DND-41 (cell line): ENCODE data around the gene DCAF5.
A peak's percentile ranks its signal among the peaks of the same experiment; 100 is the strongest.

Experiments used
- ATAC-seq: fragments of 200-7000 bp; cut with Tn5 transposase; 3 replicates; pipeline ENCODE4 v1.9.1; 2021; ENCODE audit warnings: low read depth; ENCODE audit not compliant: insufficient read depth
- DNase-seq: peaks from one replicate; pipeline ENCODE4 v3.0.0-alpha.2; 2020
- H2AFZ ChIP-seq: 2 replicates; pipeline ENCODE4 v1.6.0; 2012; ENCODE audit warnings: low read depth, low read length
- H3K27ac ChIP-seq: 2 replicates; pipeline ENCODE4 v1.5.1; 2012; ENCODE audit warnings: low read length, inconsistent platforms
- H3K27me3 ChIP-seq: fragments of 200-600 bp; sonication (generic); 2 replicates; pipeline ENCODE4 v1.6.0; 2012; ENCODE audit warnings: low read length, mild to moderate bottlenecking, inconsistent platforms; ENCODE audit not compliant: insufficient read depth, poor library complexity
- H3K36me3 ChIP-seq: 2 replicates; pipeline ENCODE4 v1.5.1; 2012; ENCODE audit warnings: low read length, inconsistent platforms; ENCODE audit not compliant: insufficient read depth
- H3K4me1 ChIP-seq: 2 replicates; pipeline ENCODE4 v1.5.1; 2012; ENCODE audit warnings: mild to moderate bottlenecking, low read length; ENCODE audit not compliant: insufficient read depth
- H3K4me2 ChIP-seq: 2 replicates; pipeline ENCODE4 v1.6.0; 2012; ENCODE audit warnings: mild to moderate bottlenecking, moderate library complexity, low read length, inconsistent platforms; ENCODE audit not compliant: insufficient read depth
- H3K4me3 ChIP-seq, 2 experiments: fragments of 200-600 bp in 1 of 2; shearing (Covaris generic) in 1 of 2; 2 replicates each; pipeline ENCODE4 v1.5.1; 2012 to 2016; ENCODE audit warnings: inconsistent platforms in 2 of 2, low read length in 2 of 2, mild to moderate bottlenecking in 2 of 2, low read depth in 1 of 2, moderate library complexity in 1 of 2
- H3K79me2 ChIP-seq: 2 replicates; pipeline ENCODE4 v1.6.0; 2012; ENCODE audit warnings: low read length, inconsistent platforms; ENCODE audit not compliant: insufficient read depth
- H3K9ac ChIP-seq: 2 replicates; pipeline ENCODE4 v1.6.0; 2012; ENCODE audit warnings: low read depth, mild to moderate bottlenecking, inconsistent platforms, low read length, moderate library complexity
- H3K9me3 ChIP-seq: 2 replicates; pipeline ENCODE4 v1.5.1; 2012; ENCODE audit warnings: low read length, moderate library complexity, mild to moderate bottlenecking, inconsistent platforms; ENCODE audit not compliant: insufficient read depth, severe bottlenecking
- H4K20me1 ChIP-seq: 2 replicates; pipeline ENCODE4 v1.6.0; 2012; ENCODE audit warnings: low read length; ENCODE audit not compliant: insufficient read depth
- EZH2 ChIP-seq: IDR thresholded peaks from 3 replicates; pipeline ENCODE4 v1.6.1; 2012; ENCODE audit warnings: borderline replicate concordance, low read depth, mild to moderate bottlenecking, moderate library complexity, low read length, inconsistent platforms; ENCODE audit not compliant: severe bottlenecking
- TF ChIP-seq, protein P1 (sequence below): IDR thresholded peaks from 2 replicates; pipeline ENCODE4 v1.5.1; 2012; ENCODE audit warnings: borderline replicate concordance, low read length, moderate library complexity, mild to moderate bottlenecking; ENCODE audit not compliant: poor library complexity, severe bottlenecking; ENCODE audit errors: extremely low read depth

Gene DCAF5

DNA sequence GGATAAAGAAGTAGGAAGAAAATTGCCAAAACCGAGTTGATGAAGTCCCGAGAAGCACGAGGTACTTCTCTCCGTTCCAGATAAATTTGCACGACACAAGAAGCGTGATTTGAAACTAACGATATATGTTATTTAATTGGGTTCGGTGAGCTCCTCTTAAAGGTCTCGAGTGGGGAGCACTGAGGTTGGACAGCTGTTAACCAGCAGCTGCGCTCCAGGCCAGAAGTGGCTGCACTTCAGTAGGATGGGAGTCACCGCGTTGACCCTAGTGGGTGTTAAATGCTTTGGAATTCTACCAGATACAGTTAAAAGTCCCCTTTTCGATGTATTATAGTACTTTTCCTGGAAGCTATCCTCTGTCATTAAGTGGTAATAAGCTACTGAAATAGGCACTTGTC lies 953 bp upstream of the DCAF5 start:
- H3K9me3 ChIP-seq, result no peaks in the 10 kb centered on the region
- peaks cover 3% of the 10 kb centered on the region; the same call in 1 of the 2 replicates for H4K20me1 ChIP-seq
- H3K36me3 ChIP-seq, result peaks cover 8% of the 10 kb centered on the region
- H3K27me3 ChIP-seq, result peaks cover 30% of the 10 kb centered on the region
- TF ChIP-seq, protein P1, sequence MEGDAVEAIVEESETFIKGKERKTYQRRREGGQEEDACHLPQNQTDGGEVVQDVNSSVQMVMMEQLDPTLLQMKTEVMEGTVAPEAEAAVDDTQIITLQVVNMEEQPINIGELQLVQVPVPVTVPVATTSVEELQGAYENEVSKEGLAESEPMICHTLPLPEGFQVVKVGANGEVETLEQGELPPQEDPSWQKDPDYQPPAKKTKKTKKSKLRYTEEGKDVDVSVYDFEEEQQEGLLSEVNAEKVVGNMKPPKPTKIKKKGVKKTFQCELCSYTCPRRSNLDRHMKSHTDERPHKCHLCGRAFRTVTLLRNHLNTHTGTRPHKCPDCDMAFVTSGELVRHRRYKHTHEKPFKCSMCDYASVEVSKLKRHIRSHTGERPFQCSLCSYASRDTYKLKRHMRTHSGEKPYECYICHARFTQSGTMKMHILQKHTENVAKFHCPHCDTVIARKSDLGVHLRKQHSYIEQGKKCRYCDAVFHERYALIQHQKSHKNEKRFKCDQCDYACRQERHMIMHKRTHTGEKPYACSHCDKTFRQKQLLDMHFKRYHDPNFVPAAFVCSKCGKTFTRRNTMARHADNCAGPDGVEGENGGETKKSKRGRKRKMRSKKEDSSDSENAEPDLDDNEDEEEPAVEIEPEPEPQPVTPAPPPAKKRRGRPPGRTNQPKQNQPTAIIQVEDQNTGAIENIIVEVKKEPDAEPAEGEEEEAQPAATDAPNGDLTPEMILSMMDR, result no peak
- no peak for TF ChIP-seq EZH2
- peaks cover 29% of the 10 kb centered on the region for H3K4me1 ChIP-seq
- peak overlapping the region in 1 of 2 experiments; percentile 87; a peak in 2 of 4 replicates for H3K4me3 ChIP-seq
- no peak for DNase-seq
- no peak overlapping the region; the same call in 1 of the 2 replicates for H3K9ac ChIP-seq
- H3K79me2 ChIP-seq, result peaks cover 33% of the 10 kb centered on the region
- ATAC-seq, result no peak
- H2AFZ ChIP-seq, result peak overlapping the region; percentile 89
- peak overlapping the region; percentile 93 for H3K4me2 ChIP-seq
- H3K27ac ChIP-seq, result no peak overlapping the region

DNA sequence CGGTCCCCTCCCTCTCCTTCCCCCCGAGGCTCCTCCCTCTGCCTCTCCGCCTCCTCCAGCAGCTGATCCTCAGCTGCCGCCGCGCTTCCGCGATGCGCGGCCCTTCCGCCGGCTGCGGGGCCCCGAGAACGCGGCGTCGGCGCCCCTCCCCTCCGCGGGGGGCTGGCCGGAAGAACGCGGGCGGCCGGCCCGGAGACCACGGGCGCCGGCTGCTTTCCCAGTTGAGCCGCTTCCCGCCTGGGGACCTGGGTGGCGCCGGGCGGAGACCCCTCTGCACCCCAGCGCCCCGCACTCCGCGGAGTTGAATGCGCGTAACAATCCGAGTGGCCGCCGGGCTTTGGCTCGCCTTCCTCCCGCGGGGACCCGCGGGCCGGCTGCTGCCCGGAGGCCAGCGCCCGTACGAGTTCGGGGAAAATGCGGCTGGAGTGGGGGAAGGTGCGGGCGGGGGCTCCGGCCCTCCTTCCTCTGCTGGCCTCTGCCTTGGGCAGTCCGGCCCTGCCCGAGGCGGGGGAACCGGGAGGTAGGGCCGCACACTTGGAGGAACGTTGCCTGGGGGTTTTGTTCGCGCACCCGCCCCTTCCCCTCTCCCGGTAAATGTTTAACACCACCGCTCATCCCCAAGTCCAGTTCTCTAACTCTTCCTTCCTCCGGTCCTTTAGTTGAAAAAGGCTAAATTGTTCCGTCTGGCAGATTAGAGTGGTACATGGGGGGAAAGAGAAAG lies 393 bp upstream of the DCAF5 start:
- TF ChIP-seq, protein P1, result no peak
- TF ChIP-seq EZH2, result peak; percentile 87
- peak overlapping the region; percentile 91 for H3K9ac ChIP-seq
- ATAC-seq (no peak; the same call in 2 of the 3 replicates), DNase-seq (no peak)
- peak overlapping the region; percentile 93 for H3K4me2 ChIP-seq
- peaks cover 12% of the 10 kb centered on the region for H3K36me3 ChIP-seq
- H4K20me1 ChIP-seq, result peaks cover 3% of the 10 kb centered on the region; the same call in 1 of the 2 replicates
- H3K27me3 ChIP-seq, result peaks cover 28% of the 10 kb centered on the region
- H3K27ac ChIP-seq, result no peak overlapping the region
- peak overlapping the region; percentile 89 for H2AFZ ChIP-seq
- peak overlapping the region; percentile 87 to 92; a peak in 3 of 4 replicates for H3K4me3 ChIP-seq
- peaks cover 37% of the 10 kb centered on the region for H3K79me2 ChIP-seq
- H3K9me3 ChIP-seq, result no peaks in the 10 kb centered on the region
- peaks cover 29% of the 10 kb centered on the region for H3K4me1 ChIP-seq

DNA sequence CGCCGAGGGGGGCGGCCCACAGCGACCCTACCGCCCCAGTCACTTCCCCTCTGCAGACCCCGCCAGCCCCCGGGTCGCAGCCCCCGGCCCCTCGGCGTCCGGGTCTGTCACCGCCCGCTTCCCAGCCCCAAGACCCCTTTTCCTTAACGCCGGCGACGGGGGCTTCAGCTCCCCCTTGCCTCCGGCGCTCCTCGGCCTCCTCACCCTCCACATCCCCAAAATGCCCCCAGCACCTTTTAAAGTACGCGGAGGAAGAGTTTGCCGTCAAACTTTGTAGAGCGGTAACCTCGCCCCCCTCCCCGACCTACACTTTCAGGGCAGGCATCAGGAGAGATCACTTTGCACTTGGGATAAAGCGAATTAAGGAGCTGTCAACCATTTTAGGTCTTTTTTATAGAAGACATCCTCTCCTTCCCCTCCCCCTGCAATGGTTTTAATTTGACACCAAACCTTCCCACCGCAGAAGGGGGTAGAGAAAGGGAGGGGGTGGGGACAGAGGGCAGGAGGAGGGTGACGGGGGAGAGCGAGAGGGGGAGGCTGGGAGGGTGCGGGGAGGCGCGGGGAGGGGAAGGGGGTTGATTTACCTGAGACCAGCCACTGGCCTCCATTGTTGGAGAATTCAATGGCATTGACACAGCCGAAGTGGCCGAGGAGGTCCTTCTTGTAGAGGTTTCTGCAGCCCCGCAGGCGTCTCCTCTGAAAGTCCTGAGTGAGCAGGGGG lies 578 bp downstream of the DCAF5 start:
- H3K4me1 ChIP-seq, result peaks cover 29% of the 10 kb centered on the region
- peak; percentile 33 for ATAC-seq
- peak; percentile 72 for DNase-seq
- peaks cover 28% of the 10 kb centered on the region for H3K27me3 ChIP-seq
- H2AFZ ChIP-seq, result peak overlapping the region; percentile 93
- H3K4me2 ChIP-seq, result peak overlapping the region; percentile 93
- H3K36me3 ChIP-seq, result peaks cover 13% of the 10 kb centered on the region
- no peaks in the 10 kb centered on the region for H3K9me3 ChIP-seq
- H3K9ac ChIP-seq, result peak overlapping the region; percentile 91
- TF ChIP-seq EZH2, result no peak
- TF ChIP-seq, protein P1, result no peak
- H4K20me1 ChIP-seq, result peaks cover 4% of the 10 kb centered on the region; the same call in 1 of the 2 replicates
- peak overlapping the region; percentile 78 for H3K27ac ChIP-seq
- H3K79me2 ChIP-seq, result peaks cover 46% of the 10 kb centered on the region
- H3K4me3 ChIP-seq, result peak overlapping the region; percentile 87 to 92
